Esophagus squamous epithelium (tissue), 4 donors: ENCODE data around the gene SMYD2.

Experiments used
- CTCF ChIP-seq, 6 experiments: fragments of 450-650 bp in 4 of 6; fragments of 200-600 bp in 2 of 6; sonication (generic) in 2 of 6; IDR thresholded peaks; one replicate each; pipeline ENCODE4 v1.5.1; 2016 to 2019; ENCODE audit warnings: antibody characterized with exemption in 6 of 6, mild to moderate bottlenecking in 4 of 6, moderate library complexity in 4 of 6
- POLR2A ChIP-seq, 4 donors: fragments of 450-650 bp; IDR thresholded peaks; one replicate each; pipeline ENCODE4 v1.6.1; 2017; ENCODE audit warnings: antibody characterized with exemption in 4 of 4, mild to moderate bottlenecking in 4 of 4, moderate library complexity in 3 of 4

DNA sequence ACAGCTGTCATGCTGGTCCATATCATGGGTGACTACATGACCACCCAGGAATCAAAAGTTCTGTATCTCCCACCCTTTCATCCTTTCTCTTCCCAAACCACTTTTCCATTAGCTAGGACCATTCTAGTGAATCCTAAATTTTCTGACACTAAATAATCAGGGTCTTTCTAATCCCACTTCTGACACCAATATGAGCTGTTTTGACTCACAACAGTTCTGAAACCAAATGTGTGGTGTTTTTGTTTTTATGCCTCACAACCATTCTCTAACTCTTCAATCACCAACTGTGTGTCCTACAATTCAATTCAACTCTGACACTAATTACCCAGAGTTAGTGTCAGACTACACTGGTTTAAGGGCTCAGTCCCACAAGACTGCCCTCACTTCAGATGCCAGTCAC lies 63.9 kb downstream of the SMYD2 start:
- TF ChIP-seq CTCF (IDR thresholded peaks at IDR 0.05) (no peak), POLR2A (IDR thresholded peaks at IDR 0.05) (no peak)
